ENCODE results near the gene ARHGEF1. TPM values are rescaled to one million over a fixed set of nuclear protein-coding genes. Genes with fewer than 3 reads are reported as not detected.

Gene ARHGEF1
- total RNA-seq, 2 experiments from 2014 or later: 515 to 537 TPM

DNA sequence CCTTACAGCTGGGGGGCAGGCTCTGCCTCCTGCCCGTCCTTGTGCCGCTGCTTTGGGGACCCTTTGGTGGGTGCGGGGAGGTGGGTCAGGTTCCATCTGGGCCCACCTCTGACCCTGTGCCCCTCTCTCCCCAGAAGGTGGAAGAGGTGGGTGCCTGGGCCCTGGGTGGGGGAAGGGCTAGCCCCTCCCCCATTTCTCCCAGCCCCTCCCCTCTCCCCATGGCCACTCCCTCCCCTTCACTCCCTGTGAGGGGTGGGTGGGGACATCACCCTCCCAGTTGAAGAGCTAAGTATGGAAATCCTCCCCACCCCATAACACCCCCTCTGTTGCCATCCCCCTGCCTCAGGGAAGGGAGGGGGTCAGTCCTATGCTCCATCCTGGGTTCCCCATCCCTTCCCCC is 14.2 kb downstream of the ARHGEF1 start:
- peaks cover 53% of the 10 kb centered on the region for H3K4me1 Mint-ChIP-seq (ENCODE audit: low read depth)
- no peak overlapping the region for H3K27ac Mint-ChIP-seq
- H3K27me3 Mint-ChIP-seq (ENCODE audit: low read depth): no peaks in the 10 kb centered on the region
- peaks cover 62% of the 10 kb centered on the region for H3K36me3 Mint-ChIP-seq (ENCODE audit: low read depth)
- ChIA-PET POLR2A (no interaction called here), CTCF (interaction anchor here (2.0 kb wide), 1 partner anchor 38 kb away, joined by 4 read pairs; the partner anchor contains the start of gene RPS19)
- no peak overlapping the region for H3K4me3 Mint-ChIP-seq
- H3K9me3 Mint-ChIP-seq (ENCODE audit: insufficient read depth): no peaks in the 10 kb centered on the region
- ATAC-seq: no peak
- no peak for DNase-seq

DNA sequence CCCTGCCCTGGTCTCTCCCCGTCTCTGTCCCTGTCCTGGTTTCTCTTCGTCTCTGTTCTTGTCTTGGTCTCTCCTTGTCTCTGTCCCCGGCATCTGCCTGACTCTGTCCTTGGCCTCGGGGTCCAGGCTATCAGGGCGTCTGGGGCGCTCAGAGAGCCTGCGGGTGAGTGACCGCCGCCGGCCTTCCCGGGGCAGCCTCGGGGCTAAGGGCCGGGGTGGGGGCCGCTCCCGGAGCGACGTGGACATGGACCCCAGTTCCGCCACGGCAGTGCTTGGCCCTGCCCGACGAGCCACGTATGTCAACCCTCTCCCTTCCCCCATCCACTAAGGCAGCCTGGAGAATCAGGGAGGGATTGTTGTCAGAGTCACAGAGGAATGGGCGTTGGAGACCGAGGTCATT is 14.8 kb downstream of the ARHGEF1 start:
- H3K4me3 Mint-ChIP-seq: no peak overlapping the region
- peaks cover 64% of the 10 kb centered on the region for H3K36me3 Mint-ChIP-seq (ENCODE audit: low read depth)
- CTCF ChIA-PET: no interaction called here
- POLR2A ChIA-PET: interaction anchor here (1.1 kb wide), 1 partner anchor 12 kb away, joined by 8 read pairs; no protein-coding TSS in a partner anchor
- no peaks in the 10 kb centered on the region for H3K9me3 Mint-ChIP-seq (ENCODE audit: insufficient read depth)
- peak overlapping the region; percentile 63 for H3K27ac Mint-ChIP-seq
- no peak for DNase-seq
- H3K27me3 Mint-ChIP-seq (ENCODE audit: low read depth): no peaks in the 10 kb centered on the region
- peaks cover 50% of the 10 kb centered on the region for H3K4me1 Mint-ChIP-seq (ENCODE audit: low read depth)
- no peak for ATAC-seq

DNA sequence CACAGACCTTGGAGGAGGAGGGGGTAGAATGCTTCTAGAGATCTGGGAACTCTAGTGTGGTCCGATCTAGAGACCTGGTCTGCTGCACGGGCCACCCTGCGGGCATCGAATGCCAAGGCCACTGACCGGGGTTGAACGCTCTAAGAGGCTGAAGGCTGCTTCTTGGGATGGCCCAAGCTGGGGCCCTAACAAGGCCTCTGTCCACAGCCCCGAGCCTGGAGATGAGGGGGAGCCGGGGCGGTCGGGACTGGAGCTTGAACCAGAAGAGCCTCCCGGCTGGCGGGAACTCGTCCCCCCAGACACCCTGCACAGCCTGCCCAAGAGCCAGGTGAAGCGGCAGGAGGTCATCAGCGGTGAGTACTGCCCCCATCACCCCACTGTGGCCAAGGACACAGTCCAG is 15.3 kb downstream of the ARHGEF1 start:
- Mint-ChIP-seq H3K27ac (peak overlapping the region; percentile 6), H3K9me3 (ENCODE audit: insufficient read depth) (no peaks in the 10 kb centered on the region), H3K4me3 (no peak overlapping the region), H3K27me3 (ENCODE audit: low read depth) (no peaks in the 10 kb centered on the region), H3K36me3 (ENCODE audit: low read depth) (peaks cover 64% of the 10 kb centered on the region), H3K4me1 (ENCODE audit: low read depth) (peaks cover 46% of the 10 kb centered on the region)
- DNase-seq: no peak
- CTCF ChIA-PET: no interaction called here
- ATAC-seq: no peak
- POLR2A ChIA-PET: interaction anchor here (1.1 kb wide), 1 partner anchor 11 kb away, joined by 8 read pairs; no protein-coding TSS in a partner anchor

DNA sequence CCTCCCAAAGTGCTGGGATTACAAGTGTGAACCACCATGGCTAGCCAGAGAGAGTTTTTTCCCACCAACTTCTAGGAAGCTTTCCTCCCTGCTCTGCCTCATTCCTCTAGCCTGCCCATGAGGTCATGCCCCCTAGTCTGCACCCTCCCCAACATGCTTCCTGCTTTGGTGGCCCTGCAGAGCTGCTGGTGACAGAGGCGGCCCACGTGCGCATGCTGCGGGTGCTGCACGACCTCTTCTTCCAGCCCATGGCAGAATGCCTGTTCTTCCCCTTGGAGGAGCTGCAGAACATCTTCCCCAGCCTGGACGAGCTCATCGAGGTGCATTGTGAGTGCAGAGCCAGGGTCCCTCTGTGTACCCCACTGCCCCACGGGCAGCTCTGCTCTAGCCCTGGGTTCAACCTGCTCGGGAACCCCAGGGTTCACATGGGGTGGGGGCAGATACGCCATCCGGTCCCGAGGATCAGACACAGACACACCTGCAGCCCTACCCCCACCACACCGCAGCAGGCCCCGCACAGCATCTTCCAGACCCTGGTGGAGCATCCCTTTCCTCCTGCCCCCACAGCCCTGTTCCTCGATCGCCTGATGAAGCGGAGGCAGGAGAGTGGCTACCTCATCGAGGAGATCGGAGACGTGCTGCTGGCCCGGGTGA is 18.9 kb downstream of the ARHGEF1 start:
- ChIA-PET POLR2A (interaction anchor here (0.8 to 2.8 kb wide), 8 partner anchors 10 to 33 kb away, joined by 3 to 20 read pairs (median 4); no protein-coding TSS in a partner anchor), CTCF (interaction anchor here (1.1 to 2.8 kb wide), 3 partner anchors 14 to 29 kb away, joined by 3 to 8 read pairs (median 6); no protein-coding TSS in a partner anchor)
- peaks cover 41% of the 10 kb centered on the region for H3K4me1 Mint-ChIP-seq (ENCODE audit: low read depth)

DNA sequence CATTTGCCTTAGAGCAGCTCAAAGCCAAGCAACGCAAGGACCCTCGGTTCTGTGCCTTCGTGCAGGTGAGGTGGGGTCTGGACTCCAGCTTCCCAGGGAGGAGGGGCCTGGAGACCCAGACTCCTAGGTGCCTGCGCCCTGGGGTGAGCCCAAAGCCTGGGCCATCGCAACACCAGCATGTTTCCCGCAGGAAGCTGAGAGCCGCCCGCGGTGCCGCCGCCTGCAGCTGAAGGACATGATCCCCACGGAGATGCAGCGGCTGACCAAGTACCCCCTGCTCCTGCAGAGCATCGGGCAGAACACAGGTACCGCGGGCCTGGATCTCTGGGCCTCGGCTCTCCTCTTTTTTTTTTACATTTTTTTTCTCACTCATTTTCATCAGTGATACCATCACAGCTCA is 19.6 kb downstream of the ARHGEF1 start:
- Mint-ChIP-seq H3K4me1 (ENCODE audit: low read depth) (peaks cover 41% of the 10 kb centered on the region), H3K27me3 (ENCODE audit: low read depth) (no peaks in the 10 kb centered on the region), H3K27ac (no peak overlapping the region), H3K36me3 (ENCODE audit: low read depth) (peaks cover 77% of the 10 kb centered on the region), H3K9me3 (ENCODE audit: insufficient read depth) (no peaks in the 10 kb centered on the region), H3K4me3 (no peak overlapping the region)
- POLR2A ChIA-PET: interaction anchor here (0.8 to 2.8 kb wide), 6 partner anchors 9 to 34 kb away, joined by 3 to 20 read pairs (median 10); no protein-coding TSS in a partner anchor
- no peak for DNase-seq
- CTCF ChIA-PET: interaction anchor here (1.1 to 2.8 kb wide), 3 partner anchors 16 to 35 kb away, joined by 3 to 8 read pairs (median 3); no protein-coding TSS in a partner anchor
- ATAC-seq: no peak

More for the DNA sequence above, 18.9 kb downstream of the ARHGEF1 start:
- Mint-ChIP-seq H3K27me3 (ENCODE audit: low read depth) (no peaks in the 10 kb centered on the region), H3K36me3 (ENCODE audit: low read depth) (peaks cover 74% of the 10 kb centered on the region), H3K9me3 (ENCODE audit: insufficient read depth) (no peaks in the 10 kb centered on the region), H3K27ac (peak overlapping the region; percentile 74), H3K4me3 (no peak overlapping the region)
- no peak for ATAC-seq
- DNase-seq: no peak

DNA sequence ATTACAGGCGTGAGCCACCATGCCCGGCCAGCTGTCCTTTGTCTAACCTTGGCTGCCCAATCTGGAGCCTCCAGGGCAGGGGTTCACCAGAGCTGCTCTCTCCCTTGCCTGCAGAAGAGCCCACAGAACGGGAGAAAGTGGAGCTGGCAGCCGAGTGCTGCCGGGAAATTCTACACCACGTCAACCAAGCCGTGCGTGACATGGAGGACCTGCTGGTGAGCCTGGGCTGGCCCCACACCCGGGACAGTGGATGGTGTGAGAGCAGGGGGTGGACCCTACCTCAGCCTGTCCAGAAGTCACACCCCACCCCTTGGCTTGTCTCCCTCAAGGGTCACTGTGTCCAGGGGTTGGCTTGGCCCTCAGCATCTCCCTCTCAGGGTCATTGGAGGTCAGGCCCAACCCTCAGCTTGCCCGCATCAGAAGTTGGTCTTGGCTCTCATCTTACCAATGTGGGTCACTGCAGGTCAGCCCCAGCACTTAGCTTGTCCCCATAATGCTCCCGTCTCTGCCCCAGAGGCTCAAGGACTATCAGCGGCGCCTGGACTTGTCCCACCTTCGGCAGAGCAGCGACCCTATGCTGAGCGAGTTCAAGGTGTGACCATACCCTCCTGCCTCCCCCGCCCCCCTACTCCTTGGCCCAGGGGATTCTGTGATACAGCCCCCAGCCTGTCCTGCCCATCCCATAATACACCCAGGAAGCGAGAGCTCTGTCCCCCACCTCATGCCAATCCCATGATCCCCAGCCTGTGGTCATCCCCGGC is 20.4 kb downstream of the ARHGEF1 start:
- H3K4me3 Mint-ChIP-seq: no peak overlapping the region
- DNase-seq (no peak), ATAC-seq (no peak)
- peaks cover 37% of the 10 kb centered on the region for H3K4me1 Mint-ChIP-seq (ENCODE audit: low read depth)
- no peaks in the 10 kb centered on the region for H3K27me3 Mint-ChIP-seq (ENCODE audit: low read depth)
- no peak overlapping the region for H3K27ac Mint-ChIP-seq
- no peaks in the 10 kb centered on the region for H3K9me3 Mint-ChIP-seq (ENCODE audit: insufficient read depth)
- ChIA-PET POLR2A (interaction anchor here (1.8 to 2.8 kb wide), 4 partner anchors 9 to 30 kb away, joined by 6 to 20 read pairs (median 16); no protein-coding TSS in a partner anchor), CTCF (interaction anchor here (1.0 to 2.8 kb wide), 3 partner anchors 30 to 43 kb away, joined by 3 to 8 read pairs (median 3); no protein-coding TSS in a partner anchor)
- H3K36me3 Mint-ChIP-seq (ENCODE audit: low read depth): peaks cover 70% of the 10 kb centered on the region

DNA sequence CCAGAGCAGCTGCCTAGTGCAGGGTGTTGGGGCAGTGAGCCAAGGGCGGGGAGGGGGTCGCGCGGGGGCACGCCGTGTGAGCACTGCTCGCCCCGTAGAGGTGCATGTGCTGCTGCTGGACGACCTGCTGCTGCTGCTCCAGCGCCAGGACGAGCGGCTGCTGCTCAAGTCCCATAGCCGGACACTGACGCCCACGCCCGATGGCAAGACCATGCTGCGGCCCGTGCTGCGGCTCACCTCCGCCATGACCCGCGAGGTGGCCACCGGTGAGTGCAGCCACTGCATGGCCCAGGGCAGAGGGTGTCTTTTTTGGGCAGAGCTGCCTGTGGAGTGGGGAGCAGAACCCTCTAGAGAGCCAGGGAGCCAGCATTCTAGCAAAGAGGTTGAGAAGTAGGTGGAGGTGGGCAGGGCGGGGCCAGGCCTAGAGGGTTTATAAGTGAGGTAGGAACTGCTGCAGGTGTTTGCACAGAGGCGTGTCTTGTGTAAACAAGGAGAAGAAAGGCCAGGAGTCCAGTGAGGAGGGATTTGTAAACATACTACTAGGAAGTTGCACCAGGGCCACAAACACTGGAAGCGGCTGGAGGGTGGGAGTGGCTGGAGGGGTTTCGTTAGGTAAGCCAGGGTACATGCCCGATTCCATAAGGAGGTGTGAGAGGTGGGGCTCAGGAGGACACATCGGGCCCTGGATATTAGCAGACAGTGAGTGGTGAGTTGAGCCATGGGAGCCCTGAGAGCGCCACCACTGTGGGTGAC is 21.3 kb downstream of the ARHGEF1 start:
- no peak overlapping the region for H3K4me3 Mint-ChIP-seq
- ATAC-seq (no peak), DNase-seq (no peak)
- ChIA-PET POLR2A (interaction anchor here (1.8 kb wide), 1 partner anchor 31 kb away, joined by 6 read pairs; no protein-coding TSS in a partner anchor), CTCF (interaction anchor here (1.0 to 1.5 kb wide), 2 partner anchors 33 to 42 kb away, joined by 3 read pairs; no protein-coding TSS in a partner anchor)
- H3K27me3 Mint-ChIP-seq (ENCODE audit: low read depth): no peaks in the 10 kb centered on the region
- H3K4me1 Mint-ChIP-seq (ENCODE audit: low read depth): peaks cover 34% of the 10 kb centered on the region
- H3K36me3 Mint-ChIP-seq (ENCODE audit: low read depth): peaks cover 66% of the 10 kb centered on the region
- H3K27ac Mint-ChIP-seq: peak overlapping the region; percentile 26
- no peaks in the 10 kb centered on the region for H3K9me3 Mint-ChIP-seq (ENCODE audit: insufficient read depth)

DNA sequence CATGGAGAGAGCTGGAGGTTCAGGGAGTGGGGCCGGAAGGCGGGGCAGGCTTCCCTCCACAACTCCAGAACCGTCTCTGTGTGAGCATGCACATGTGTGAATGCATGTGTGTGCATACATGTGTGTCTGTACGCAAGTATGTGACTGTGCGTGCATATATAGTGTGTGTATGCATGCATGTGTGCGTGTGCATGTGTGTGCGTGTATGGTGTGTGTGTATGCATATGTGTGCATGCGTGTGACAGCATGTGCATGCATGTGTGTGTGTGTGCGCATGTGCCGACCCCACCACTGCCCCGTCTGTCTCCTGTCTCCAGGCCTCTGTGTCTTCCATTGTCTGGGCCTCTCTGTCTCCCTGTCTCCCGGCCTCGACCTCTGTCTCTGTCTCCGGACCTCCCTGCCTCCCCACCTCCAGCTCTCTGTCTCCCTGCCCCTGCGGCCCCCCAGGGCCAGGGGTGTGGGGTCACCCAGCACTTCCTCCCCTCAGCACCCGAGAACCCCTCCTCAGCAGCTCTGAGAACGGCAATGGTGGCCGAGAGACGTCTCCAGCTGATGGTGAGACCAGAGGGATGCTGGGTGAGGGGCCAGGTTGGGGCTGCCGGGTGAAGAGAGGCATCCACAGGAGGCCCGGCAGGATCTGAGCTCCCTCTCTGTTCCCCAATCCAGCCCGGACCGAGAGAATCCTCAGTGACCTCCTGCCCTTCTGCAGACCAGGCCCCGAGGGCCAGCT is 22.5 kb downstream of the ARHGEF1 start:
- peaks cover 58% of the 10 kb centered on the region for H3K36me3 Mint-ChIP-seq (ENCODE audit: low read depth)
- ATAC-seq: no peak

DNA sequence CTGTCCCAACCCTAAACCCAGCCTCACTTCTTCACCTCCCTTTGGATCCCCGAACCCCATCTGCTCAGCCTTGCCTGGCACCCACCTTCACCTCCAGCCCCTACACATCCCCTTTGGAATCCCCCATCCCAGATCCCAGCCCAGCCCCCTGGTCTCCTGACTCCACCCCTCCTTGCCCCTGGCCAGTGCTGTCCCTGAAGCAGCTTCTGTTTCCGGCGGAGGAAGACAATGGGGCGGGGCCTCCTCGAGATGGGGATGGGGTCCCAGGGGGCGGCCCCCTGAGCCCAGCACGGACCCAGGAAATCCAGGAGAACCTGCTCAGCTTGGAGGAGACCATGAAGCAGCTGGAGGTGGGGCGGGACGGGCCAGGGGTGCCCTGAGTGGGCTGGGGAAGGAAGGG is 23.3 kb downstream of the ARHGEF1 start:
- Mint-ChIP-seq H3K9me3 (ENCODE audit: insufficient read depth) (no peaks in the 10 kb centered on the region), H3K36me3 (ENCODE audit: low read depth) (peaks cover 59% of the 10 kb centered on the region), H3K27ac (peak overlapping the region; percentile 23), H3K4me3 (no peak overlapping the region), H3K27me3 (ENCODE audit: low read depth) (no peaks in the 10 kb centered on the region), H3K4me1 (ENCODE audit: low read depth) (peaks cover 25% of the 10 kb centered on the region)
- POLR2A ChIA-PET: interaction anchor here (1.5 kb wide), 1 partner anchor 17 kb away, joined by 4 read pairs; no protein-coding TSS in a partner anchor
- ATAC-seq: no peak
- CTCF ChIA-PET: no interaction called here
- DNase-seq: no peak

More for the DNA sequence above, 22.5 kb downstream of the ARHGEF1 start:
- peak overlapping the region; percentile 46 for H3K27ac Mint-ChIP-seq
- DNase-seq: no peak
- H3K27me3 Mint-ChIP-seq (ENCODE audit: low read depth): no peaks in the 10 kb centered on the region
- ChIA-PET POLR2A (interaction anchor here (0.6 to 1.5 kb wide), 2 partner anchors 16 to 171 kb away, joined by 3 to 4 read pairs; no protein-coding TSS in a partner anchor), CTCF (no interaction called here)
- H3K9me3 Mint-ChIP-seq (ENCODE audit: insufficient read depth): no peaks in the 10 kb centered on the region
- peaks cover 29% of the 10 kb centered on the region for H3K4me1 Mint-ChIP-seq (ENCODE audit: low read depth)
- H3K4me3 Mint-ChIP-seq: no peak overlapping the region

DNA sequence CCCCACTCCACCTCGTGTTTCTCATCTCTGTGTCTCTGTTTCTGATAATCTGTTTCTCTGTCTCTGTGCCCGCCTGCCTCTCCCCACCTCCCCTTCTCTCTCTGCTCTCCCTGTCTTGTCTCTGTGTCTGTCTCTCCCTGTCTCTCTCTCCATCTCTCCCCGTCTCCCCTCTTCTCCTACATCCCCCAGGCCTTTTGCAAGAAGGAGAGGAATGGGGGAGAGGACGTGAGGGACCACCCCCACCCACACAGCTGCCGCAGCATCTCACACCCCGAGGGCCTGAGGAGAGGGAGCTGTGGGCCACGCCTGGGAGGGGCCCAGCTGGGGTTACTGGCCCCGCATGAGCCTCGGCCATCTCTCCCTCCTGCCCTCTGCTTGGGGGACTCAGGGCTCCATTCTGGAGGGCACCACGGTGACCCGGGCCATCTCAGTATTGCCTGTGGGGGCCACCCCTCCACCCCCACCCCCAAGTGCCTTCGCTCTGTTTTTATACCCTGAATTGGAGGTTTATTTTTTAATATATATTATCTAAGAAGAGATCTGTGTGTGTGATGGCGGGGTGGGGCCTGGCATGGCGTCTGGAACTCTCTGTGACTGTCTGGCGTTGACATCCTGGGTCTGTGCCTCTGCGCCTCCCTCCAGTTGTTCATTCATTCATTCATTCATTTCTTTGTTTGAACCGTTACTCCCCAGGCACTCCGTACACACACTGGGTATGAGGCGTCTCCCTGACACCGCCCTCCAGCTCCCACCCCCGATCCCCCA is 24.1 kb downstream of the ARHGEF1 start:
- no peaks in the 10 kb centered on the region for H3K9me3 Mint-ChIP-seq (ENCODE audit: insufficient read depth)
- H3K4me1 Mint-ChIP-seq (ENCODE audit: low read depth): peaks cover 25% of the 10 kb centered on the region
- no peak overlapping the region for H3K4me3 Mint-ChIP-seq
- H3K27ac Mint-ChIP-seq: peak overlapping the region; percentile 46
- ChIA-PET POLR2A (interaction anchor here (0.6 kb wide), 1 partner anchor 17 kb away, joined by 3 read pairs; no protein-coding TSS in a partner anchor), CTCF (no interaction called here)
- DNase-seq: no peak
- peaks cover 6% of the 10 kb centered on the region for H3K27me3 Mint-ChIP-seq (ENCODE audit: low read depth)
- ATAC-seq: no peak
- peaks cover 53% of the 10 kb centered on the region for H3K36me3 Mint-ChIP-seq (ENCODE audit: low read depth)
